ENCODE data around the gene SLC41A3. TPM values are rescaled to one million over a fixed set of nuclear protein-coding genes. Genes with fewer than 3 reads are reported as not detected.
A peak's percentile ranks its signal among the peaks of the same experiment; 100 is the strongest.

Gene SLC41A3
- total RNA-seq, 4 donors from 2014 or later: 32.3 to 51.3 (median 44.0) TPM

- peaks cover 12% of the 10 kb centered on the region for H3K36me3 ChIP-seq
- H3K9me3 ChIP-seq: no peaks in the 10 kb centered on the region
- peaks cover 10% of the 10 kb centered on the region for H3K4me1 ChIP-seq
- no peak overlapping the region for H3K27ac ChIP-seq
- WGBS: 79% methylated on average over 1 of the region's 1 CpG
- no peak for DNase-seq (ENCODE audit: low spot score in 2 of 2)
- no peak overlapping the region for H3K4me3 ChIP-seq
- TF ChIP-seq POLR2AphosphoS5 (IDR thresholded peaks at IDR 0.05) (no peak), POLR2A (IDR thresholded peaks at IDR 0.05) (no peak), CTCF (IDR thresholded peaks at IDR 0.05) (no peak), EP300 (IDR thresholded peaks at IDR 0.05) (no peak)
- H3K27me3 ChIP-seq: no peaks in the 10 kb centered on the region
Measured at GRCh38 chr3:126053513-126053912, 30.4 kb downstream of the SLC41A3 start.

GRCh38 chr3:126052196-126053058 lies 31.5 kb downstream of the SLC41A3 start:
- Histone ChIP-seq H3K4me3 (no peak overlapping the region), H3K4me1 (peaks cover 7% of the 10 kb centered on the region), H3K9me3 (no peaks in the 10 kb centered on the region), H3K27me3 (no peaks in the 10 kb centered on the region), H3K36me3 (peaks cover 12% of the 10 kb centered on the region), H3K27ac (no peak overlapping the region)
- no peak for TF ChIP-seq POLR2AphosphoS5 (IDR thresholded peaks at IDR 0.05)
- TF ChIP-seq EP300 (IDR thresholded peaks at IDR 0.05): no peak
- TF ChIP-seq CTCF (IDR thresholded peaks at IDR 0.05): no peak
- TF ChIP-seq POLR2A (IDR thresholded peaks at IDR 0.05): no peak
- 77% methylated on average over 14 of the region's 16 CpGs for whole genome bisulfite sequencing
- peak in 1 of 2 donors; percentile 59 for DNase-seq (ENCODE audit: low spot score in 2 of 2)

GRCh38 chr3:126051741-126052140 lies 32.2 kb downstream of the SLC41A3 start:
- H3K9me3 ChIP-seq: no peaks in the 10 kb centered on the region
- H3K36me3 ChIP-seq: peaks cover 12% of the 10 kb centered on the region
- H3K27me3 ChIP-seq: no peaks in the 10 kb centered on the region
- TF ChIP-seq EP300 (IDR thresholded peaks at IDR 0.05) (no peak), CTCF (IDR thresholded peaks at IDR 0.05) (no peak), POLR2AphosphoS5 (IDR thresholded peaks at IDR 0.05) (no peak), POLR2A (IDR thresholded peaks at IDR 0.05) (no peak)
- H3K27ac ChIP-seq: no peak overlapping the region
- peaks cover under 1% of the 10 kb centered on the region for H3K4me1 ChIP-seq
- H3K4me3 ChIP-seq: no peak overlapping the region
- DNase-seq (ENCODE audit: low spot score in 2 of 2): no peak
- WGBS: 92% methylated on average over 4 of the region's 4 CpGs

- H3K36me3 ChIP-seq: peaks cover 12% of the 10 kb centered on the region
- no peaks in the 10 kb centered on the region for H3K9me3 ChIP-seq
- H3K4me1 ChIP-seq: no peaks in the 10 kb centered on the region
- no peak for DNase-seq (ENCODE audit: low spot score in 2 of 2)
- H3K4me3 ChIP-seq: no peak overlapping the region
- H3K27me3 ChIP-seq: no peaks in the 10 kb centered on the region
- H3K27ac ChIP-seq: no peak overlapping the region
- 88% methylated on average over 7 of the region's 8 CpGs for WGBS
- no peak for TF ChIP-seq CTCF (IDR thresholded peaks at IDR 0.05)
- TF ChIP-seq EP300 (IDR thresholded peaks at IDR 0.05): no peak
- no peak for TF ChIP-seq POLR2AphosphoS5 (IDR thresholded peaks at IDR 0.05)
- no peak for TF ChIP-seq POLR2A (IDR thresholded peaks at IDR 0.05)
Measured at GRCh38 chr3:126051234-126051633, 32.7 kb downstream of the SLC41A3 start.

- Histone ChIP-seq H3K27ac (no peak overlapping the region), H3K4me1 (no peaks in the 10 kb centered on the region), H3K36me3 (peaks cover 12% of the 10 kb centered on the region), H3K27me3 (no peaks in the 10 kb centered on the region), H3K9me3 (no peaks in the 10 kb centered on the region), H3K4me3 (no peak overlapping the region)
- WGBS: 93% methylated on average over 9 of the region's 10 CpGs
- DNase-seq (ENCODE audit: low spot score in 2 of 2): no peak
- TF ChIP-seq EP300 (IDR thresholded peaks at IDR 0.05) (no peak), POLR2AphosphoS5 (IDR thresholded peaks at IDR 0.05) (no peak), CTCF (IDR thresholded peaks at IDR 0.05) (no peak), POLR2A (IDR thresholded peaks at IDR 0.05) (no peak)
Measured at GRCh38 chr3:126050626-126051025, 33.3 kb downstream of the SLC41A3 start.

Measured in suprapubic skin (tissue), 4 donors.